GM21737 (cell line): ENCODE results near the gene ROBO1.

Source experiments
- ATAC-seq: cut with Tn5 transposase; IDR thresholded peaks from one replicate; pipeline ENCODE4 v1.9.1; 2021; ENCODE audit warnings: mild to moderate bottlenecking, moderate library complexity; ENCODE audit not compliant: unreplicated experiment

Gene ROBO1

DNA sequence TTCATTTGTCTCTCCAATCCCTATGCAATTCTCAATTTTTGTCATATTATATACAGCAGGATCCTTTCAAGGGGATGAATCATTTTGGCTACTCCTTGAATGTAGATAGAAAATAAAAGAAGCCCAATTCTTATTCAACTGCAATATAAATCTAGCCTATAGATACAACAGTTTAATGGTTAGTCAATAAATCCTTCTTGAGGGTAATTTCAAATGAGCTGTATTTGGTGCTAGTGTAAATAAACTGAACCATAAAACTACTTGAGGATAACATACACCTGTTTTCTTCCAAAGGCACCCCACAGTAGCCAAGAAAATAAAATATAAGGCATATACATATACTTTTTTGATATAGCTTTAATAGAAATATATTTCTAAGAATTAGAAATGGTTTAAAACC is 830.3 kb downstream of the ROBO1 start:
- ATAC-seq, result no peak

DNA sequence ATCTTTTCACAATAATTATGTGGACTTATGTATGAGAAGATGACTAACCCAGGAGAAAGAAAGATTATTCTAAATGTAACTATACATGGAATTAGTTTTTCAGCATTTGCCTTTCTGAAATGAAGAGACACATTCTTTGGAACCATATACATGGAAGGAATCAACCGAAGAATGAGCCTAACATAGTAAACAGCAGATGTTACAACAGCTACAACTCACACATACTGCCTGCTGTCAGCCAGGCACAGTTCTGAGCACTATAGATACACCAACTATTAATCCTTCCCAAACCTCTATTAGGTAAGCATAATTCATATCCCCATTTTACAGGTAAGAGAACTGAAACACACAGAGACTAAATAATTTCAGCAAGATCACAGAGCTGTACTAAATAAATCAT is 840.0 kb downstream of the ROBO1 start:
- no peak for ATAC-seq

DNA sequence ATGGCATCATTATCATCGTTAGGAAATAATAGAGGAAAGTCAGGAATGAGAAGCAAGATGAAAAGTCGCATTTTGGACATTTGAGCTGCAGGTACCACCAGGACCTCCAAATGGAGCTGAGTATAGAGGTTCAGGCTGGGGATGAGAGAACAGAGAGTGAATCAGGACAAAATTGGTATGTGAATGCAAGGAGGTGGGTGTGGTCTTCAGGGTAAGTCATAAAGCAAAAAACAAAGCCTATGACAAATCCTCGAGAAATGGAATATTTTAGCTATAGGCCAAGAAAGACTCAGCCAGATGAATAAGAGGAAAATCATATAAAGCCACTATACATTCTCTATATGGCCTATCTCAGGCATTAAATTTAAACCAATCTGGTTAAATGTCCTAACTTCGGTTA is 841.3 kb downstream of the ROBO1 start:
- ATAC-seq, result no peak

DNA sequence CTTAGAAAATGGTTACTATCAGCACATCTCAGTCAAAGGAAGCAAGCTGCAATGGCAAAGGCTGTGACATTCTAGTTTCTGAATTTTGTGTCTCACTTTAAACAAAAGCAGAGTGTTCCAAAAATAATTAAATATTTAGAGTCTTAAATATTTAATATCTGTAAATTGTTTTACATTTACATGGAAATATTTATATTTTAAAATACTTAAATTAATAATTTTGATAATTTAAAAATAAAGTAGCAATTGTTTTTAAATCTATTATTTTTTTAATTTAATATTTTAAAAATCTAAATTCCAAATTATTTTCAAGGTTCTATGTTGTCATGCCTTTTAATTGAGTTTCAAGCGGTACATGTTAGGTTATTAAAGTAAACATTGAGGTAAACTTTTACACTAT is 843.1 kb downstream of the ROBO1 start:
- no peak for ATAC-seq

DNA sequence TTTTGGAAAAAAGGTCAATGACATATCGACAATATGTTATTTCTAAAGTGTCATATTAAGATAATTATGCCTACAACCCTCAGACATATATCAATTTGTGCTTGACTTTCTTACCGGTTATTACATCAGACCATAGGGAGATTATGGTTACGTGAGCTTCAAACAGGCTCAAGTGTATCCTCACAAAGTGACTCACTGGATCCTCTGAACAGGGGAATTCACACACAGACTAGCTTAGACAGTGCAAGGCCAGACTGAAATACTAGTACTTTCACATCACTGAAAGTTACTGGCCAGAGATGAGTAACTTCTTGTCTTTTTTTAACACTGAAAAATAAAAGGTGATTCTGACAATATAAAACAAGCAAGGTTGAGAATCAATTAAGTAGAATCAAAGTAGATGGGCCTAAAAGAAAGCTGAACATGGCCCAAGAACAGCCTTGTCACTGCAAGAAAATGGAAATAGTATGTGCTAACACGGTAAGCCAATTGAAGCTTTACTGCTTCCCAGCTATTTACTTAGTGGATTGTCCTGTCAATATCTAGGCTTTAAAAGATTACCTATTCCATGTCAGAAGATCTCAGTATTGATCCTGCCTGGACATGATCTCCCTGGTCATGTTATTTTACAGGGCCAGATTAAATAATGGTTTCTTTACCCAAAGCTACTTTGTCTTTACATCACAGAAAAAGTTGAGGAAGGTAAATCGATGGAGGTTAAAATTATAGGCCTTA is 848.6 kb downstream of the ROBO1 start:
- ATAC-seq, result peak; percentile 69

DNA sequence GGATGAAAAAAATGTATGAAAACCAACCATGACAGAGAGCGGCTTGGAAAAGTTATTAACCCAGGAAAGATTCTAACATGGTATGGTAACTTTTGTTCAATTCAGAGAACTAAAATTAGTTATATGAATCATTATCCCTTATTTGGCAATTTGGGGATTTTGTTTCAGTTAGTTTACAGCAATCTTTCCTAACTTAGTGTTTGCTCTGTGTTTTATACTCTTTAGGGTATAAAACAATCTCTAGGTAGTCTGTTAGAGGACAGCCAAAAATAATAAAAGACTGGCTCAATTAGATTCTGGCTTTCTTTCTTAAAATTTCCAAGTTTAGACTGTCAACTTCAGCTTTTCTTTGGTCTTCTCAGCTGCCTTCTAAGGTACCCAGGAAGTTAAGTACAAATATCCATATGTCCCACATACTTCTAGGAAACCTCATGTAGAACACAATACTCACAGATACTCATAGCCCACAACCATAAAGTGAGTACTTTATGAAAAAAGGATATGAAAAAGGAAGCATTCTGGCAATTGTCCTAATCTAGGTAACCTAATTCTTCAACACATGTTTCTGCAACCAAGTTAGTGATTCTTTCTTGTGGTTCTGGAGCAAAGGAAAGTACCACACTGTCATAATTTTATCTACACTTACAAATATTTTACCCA is 849.3 kb downstream of the ROBO1 start:
- peak; percentile 23 for ATAC-seq

DNA sequence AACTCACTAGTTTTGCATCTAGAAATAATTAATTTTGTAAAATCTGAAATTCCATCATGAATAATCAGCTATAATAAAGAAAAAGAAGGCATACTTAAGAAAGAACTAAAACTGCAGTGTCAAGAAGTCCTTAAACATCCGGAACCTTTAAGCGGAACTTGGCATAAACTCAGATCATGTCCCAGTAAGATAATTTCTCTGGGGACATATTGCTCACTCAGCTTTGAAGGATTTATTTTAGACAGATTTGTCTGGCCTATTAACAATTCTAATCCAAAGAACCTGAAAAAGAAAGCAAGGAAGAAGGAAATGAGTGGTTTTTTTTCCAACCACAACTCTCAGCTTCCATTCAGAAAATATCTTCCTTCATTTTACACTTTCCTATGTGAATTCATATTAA is 850.3 kb downstream of the ROBO1 start:
- ATAC-seq, result no peak

DNA sequence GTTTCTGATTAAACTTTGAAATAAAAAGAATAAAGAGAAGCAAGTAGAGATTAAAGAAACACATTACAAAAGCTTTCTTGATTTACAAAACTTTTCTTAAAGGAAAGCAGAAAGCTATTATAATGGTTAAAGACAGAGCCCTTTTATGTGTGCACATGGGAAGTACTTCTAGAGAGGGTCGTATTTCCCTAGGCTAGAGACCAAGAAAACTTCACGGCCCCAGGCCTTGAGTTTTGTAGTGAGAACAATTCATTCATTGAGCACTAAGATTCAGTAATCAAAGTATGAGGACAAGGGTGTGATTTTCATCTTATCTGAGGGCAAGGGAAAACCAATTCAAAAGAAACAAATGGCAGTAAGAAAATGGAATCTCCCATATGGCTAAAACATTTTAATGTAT is 854.1 kb downstream of the ROBO1 start:
- ATAC-seq, result no peak

DNA sequence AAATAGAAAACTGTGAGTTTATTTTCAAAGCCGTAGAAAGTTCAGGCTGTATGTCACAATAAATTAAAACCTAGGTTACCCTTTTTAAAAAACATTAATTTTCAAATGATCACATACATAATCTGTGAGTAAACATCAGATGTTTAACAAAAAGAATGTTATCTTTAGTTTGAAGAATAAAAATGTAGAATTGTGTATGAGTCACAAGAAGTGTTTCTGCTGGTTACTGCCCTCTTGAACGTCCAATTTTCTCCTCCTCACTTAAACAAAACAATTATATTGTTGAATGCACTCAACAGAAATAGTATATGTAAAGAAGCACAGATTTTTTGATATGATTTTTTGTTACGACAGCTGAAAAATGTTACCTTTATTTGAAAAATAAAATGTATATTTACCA is 855.1 kb downstream of the ROBO1 start:
- no peak for ATAC-seq

DNA sequence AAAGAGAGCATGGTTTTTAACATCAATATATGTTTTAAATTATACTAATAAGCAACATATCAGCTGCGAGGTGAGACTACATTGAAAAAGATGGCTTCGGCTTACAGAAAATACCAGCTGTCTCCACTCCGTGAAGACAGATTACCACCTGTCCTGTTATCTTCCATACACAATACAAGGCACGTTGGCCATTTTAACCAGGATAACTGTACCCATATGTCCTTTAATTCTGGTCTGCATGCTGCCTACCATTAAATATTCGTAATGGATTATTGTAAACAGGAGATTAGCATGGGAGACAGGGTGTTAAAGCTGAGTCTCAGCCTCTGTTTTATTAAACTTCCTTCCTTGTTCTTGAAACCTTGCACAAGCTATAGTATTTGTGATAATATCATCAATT is 855.5 kb downstream of the ROBO1 start:
- ATAC-seq, result no peak

DNA sequence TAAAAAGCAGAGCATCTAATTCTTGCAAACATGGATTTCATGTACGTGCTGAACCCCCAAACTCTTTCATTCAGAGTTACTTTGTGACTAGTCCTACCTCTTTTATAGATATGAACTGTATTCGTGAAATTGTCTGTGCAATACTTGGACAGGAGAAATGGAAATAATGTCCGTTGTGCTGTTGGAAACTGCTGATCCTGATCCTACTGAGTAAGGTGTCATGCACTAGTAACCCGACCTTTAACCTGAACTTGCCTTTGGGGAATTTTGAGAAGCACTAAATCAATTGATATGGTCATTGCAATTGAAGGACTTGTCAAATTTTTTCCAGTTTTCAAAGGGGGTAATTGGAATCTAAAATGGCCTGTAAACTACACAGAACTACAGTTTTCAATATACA is 856.4 kb downstream of the ROBO1 start:
- ATAC-seq, result no peak

DNA sequence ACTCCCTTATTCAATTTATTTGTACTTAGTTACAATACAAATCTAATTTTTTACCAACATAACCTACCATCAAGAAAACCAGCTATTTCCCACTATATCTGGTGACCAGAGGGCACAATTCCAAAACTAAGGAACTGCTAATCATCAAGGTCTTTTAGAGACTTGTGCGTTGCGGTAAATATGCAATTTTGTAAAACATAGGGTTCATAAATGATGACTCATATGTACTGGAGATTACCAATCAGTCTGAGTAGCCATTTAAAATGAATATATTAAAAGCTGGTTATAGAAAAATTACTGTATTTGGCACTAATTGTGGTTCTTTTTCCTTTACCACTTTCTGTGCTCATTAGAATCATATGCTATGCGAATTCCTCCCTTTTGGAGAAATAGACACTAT is 859.6 kb downstream of the ROBO1 start:
- ATAC-seq, result no peak

DNA sequence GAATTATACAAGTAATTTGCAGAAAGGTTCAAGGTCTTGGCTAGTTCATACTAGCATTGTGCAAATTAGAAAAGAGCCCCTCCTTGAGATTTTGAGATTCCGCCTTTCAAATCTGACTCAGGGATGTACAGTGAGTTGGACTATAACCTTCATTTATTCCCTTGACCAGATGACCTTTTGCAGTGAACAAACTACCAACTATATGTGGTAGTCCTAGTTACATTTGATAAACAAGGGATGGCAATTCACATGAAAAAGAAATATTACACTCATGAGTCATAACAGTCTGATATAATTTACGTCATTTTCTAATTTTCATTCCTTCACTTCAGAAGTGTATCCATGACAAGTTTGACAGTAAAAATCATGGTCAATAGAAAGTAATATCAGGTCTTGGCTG is 860.4 kb downstream of the ROBO1 start:
- ATAC-seq, result no peak

DNA sequence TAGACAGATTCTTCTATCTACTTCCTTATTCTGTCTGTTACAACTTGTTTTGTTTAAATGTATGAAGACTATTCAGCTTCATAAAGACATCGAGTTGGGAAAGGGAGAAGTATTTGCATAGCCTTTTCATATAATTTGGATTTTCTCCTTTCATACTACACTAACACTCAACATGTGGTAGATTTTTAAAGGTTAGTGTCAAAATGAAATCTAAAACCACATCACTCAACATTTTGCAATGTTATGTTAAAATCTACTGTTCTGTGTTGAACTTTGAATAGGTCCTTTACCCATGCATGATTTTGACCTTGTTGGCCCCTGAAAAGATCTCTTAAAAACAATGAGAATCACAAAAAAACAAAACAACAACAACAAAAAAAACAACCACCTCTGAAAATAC is 860.9 kb downstream of the ROBO1 start:
- ATAC-seq, result no peak

DNA sequence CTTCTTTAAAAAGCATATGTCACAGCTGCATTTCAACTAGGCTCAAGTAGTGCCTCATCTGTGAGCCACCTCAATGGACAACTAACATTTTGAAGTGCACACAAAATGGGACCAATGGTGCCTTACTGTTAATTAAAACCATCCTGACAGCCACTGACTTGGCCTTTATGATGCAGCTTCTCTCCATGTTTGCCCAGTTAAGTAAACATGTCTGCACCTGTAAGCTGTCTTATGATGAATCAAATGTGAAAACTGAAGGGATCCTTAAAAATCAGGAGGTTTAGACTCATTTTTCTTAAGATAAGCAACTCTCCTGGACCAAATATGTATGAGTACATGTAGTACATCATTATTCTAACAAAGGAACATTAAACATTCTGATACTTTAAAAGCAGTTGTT is 861.6 kb downstream of the ROBO1 start:
- no peak for ATAC-seq

DNA sequence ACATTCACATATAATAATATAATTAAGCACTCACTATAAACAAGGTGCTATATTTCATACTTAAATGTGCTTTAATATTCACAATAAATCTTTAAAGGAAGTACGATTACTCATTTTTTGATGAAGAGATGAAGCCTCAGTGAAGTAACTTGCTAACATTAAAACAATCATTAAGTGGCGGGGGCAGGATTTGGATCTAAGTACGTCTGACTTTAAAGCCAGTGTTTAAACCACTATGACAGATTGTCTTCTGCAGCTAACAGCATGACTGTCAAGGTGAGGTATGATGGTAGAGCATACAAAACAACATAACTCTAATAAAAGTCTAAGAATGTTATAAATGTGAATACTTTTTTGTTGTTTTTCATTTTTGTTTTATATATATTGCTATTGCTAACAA is 862.1 kb downstream of the ROBO1 start:
- ATAC-seq, result no peak

DNA sequence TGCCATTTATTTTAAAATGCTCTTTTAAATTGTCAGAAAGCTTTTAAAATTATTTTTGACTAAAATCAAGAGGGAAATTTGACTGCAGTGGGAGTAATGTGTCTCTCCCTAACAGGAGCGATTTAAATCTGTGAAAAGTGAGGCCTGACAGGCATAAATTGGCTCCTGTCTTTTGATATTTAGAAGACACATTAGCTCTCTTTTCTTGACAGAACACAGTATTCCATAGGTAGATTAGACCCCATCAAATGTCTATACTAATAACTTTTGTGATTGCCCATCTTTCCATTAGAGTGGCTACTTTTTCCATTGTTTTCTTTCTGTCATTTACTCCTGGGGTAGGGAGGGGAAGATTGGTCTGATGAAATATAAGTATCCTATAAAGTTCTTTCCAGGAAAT is 866.3 kb downstream of the ROBO1 start:
- no peak for ATAC-seq

DNA sequence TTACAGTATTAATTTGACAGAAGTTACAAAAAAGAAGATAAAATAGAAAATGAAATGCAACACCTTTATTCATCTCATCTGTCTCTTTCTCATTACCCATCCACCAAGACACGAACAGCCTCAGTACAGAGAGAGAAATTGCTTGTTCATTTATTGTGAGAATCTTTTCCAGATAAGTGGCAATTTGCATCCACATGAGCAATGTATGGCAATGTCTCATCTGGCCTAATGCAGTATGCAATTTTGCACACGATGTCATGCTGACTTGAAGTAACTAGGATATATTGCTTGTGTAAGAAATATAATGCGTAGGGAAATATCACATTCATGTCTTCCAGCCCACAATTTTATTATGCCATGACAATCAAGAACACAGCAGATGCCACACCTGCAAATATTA is 866.9 kb downstream of the ROBO1 start:
- ATAC-seq, result no peak

DNA sequence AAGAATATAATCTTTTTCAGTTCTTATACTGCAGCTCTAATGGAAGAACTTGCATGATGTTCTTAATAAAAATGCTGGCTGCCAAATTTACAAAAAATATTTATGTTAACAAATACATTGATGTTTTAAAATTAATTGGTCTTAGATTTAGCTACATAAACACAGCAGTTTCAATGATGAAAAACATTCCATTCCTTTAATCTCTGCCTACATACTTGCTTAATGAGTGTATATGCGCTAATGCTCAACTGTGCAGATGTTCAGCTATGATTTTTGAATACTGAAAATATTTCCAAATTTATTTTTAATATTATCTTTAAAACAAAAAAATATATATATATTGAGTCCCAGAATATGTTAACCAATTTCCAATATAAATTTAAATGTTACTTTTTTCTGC is 867.4 kb downstream of the ROBO1 start:
- no peak for ATAC-seq

DNA sequence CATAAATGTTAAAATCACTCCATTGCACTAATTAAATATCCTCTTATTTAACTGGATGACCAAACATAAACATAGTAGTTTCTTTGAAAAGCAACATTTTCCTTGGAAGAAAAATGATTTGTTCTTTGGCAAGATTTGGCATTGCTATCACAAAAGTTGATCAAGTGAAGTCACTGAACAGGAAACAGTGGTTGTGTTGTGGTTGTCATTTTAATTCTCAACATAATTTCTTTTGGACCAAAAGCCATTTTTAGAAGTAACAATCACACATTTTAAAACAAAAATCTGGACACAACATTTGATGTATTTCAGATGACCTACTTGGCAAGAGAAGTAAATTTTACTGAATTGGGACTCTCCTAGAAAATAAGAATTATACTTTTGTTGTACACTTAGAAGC is 872.3 kb downstream of the ROBO1 start:
- no peak for ATAC-seq

DNA sequence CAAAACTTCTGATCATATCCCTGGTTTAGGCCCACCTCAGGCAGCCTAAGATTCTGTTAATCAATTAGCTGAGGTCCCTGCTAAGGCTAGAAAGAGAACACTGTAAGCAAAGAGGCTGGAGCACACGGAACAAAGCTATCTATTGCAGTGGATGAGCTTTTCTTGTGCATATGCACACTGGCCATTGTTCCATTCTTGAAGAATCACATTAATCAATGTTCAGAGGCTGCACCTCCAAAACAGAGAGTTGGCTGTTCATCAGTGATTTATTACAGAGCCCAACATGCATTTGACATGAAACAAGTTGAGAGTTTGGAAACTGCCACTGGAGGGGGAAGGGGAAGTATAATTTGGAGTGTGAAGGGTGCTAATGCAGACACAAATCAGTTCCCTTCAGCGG is 873.0 kb downstream of the ROBO1 start:
- ATAC-seq, result no peak

DNA sequence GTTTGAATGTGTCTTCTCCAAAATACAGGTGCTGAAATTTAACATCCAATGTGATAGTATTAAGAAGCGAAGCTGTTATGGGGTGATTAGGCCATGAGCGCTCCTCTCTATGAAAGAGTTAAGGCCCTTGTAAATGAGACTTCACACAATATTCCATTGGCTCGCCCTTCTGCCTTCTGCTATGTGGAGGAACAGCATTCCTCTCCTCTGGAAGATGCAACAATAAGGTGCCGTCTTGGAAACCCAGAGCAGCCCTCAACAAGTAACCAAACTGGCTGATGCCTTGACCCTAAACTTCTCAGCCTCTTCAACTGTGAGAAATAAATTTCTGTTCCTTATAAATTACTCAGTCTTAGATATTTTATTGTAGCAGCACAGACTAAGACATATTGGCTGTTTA is 874.6 kb downstream of the ROBO1 start:
- ATAC-seq, result no peak

DNA sequence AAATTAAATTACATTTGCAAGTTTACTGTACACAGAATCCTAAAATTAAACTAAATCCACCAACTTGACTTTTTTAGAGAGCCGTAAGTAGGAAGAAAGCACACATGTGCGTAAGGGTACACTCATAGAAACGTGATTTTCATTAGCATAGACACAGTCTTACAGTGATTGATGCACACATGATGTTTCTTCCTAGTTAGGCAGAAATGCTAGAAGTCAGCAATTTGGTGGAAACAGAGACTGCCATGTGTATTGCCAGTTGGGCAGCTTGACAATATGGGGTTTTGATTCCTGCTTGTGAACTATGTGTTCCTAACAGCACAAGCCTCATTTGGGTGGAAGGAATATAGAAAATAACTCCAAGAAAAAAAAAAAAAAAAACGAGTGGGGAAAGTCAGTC is 878.5 kb downstream of the ROBO1 start:
- ATAC-seq, result no peak
